Right lobe of liver (tissue), 6 donors: ENCODE data around the gene TPRG1L. TPM values are rescaled to one million over a fixed set of nuclear protein-coding genes. Genes with fewer than 3 reads are reported as not detected.

Source experiments
- ATAC-seq, 4 donors: fragments of 200-7000 bp; cut with Tn5 transposase; one replicate each; pipeline ENCODE4 v1.9.1; 2020; ENCODE audit warnings: mild to moderate bottlenecking in 4 of 4, moderate library complexity in 4 of 4
- DNase-seq, 3 donors: peaks; one replicate each; pipeline ENCODE4 v3.0.0-alpha.2; 2020
- H3K27ac ChIP-seq, 3 donors: fragments of 200-600 bp; one replicate each; pipeline ENCODE4 v1.8.0; 2022
- H3K27me3 ChIP-seq, 2 donors: fragments of 200-600 bp; one replicate each; pipeline ENCODE4 v1.8.0; 2022
- H3K36me3 ChIP-seq, 4 donors: fragments of 200-600 bp; sonication (generic) in 1 of 4; one replicate each; pipeline versions ENCODE4 v1.5.1 to v1.8.0; 2017 to 2022; ENCODE audit warnings: control low read depth in 1 of 4
- H3K4me1 ChIP-seq, 4 donors: fragments of 200-600 bp; sonication (generic) in 1 of 4; one replicate each; pipeline versions ENCODE4 v1.5.1 to v1.8.0; 2017 to 2022; ENCODE audit warnings: control low read depth in 1 of 4
- H3K4me3 ChIP-seq, 3 donors: fragments of 200-600 bp; one replicate each; pipeline ENCODE4 v1.8.0; 2022
- H3K9me3 ChIP-seq, 4 donors: fragments of 200-600 bp; sonication (generic) in 1 of 4; one replicate each; pipeline versions ENCODE4 v1.5.1 to v1.8.0; 2017 to 2022; ENCODE audit warnings: control low read depth in 1 of 4
- POLR2A ChIP-seq: fragments of 450-650 bp; IDR thresholded peaks from one replicate; pipeline ENCODE4 v1.6.1; 2017; ENCODE audit warnings: antibody characterized with exemption, mild to moderate bottlenecking
- WGBS: methylation state at CpG from one replicate; pipeline ENCODE4 v1.1.6; 2018; ENCODE audit warnings: low coverage, low lambda C conversion rate; ENCODE audit not compliant: insufficient coverage; ENCODE audit errors: missing lambda C conversion rate; 5-methylcytosine and 5-hydroxymethylcytosine counted together
- intact Hi-C, 2 donors: fragments of 100-400 bp; cut with DNase I; formaldehyde crosslinking; loops; one replicate each; pipeline versions ENCODE4 v1.11.2 to v1.14.1; 2022
- total RNA-seq, 6 experiments: library from RNA; depleted of rRNA in 2 of 6; stranded (reverse); fragments of >200 nt in 2 of 6; fragmentation: NEBNext Ultra II Directional in 3 of 6; extraction: Animal tissue kit (Norgen Biotek cat#: 25700) in 3 of 6; gene quantifications; one replicate each; pipeline versions ENCODE4 v1.1.0 to v1.2.4, GENCODE V29; 2016 to 2023
- TF ChIP-seq, protein P1 (sequence below), 4 donors: fragments of 200-600 bp in 3 of 4; fragments of 450-650 bp in 1 of 4; IDR thresholded peaks; one replicate each; pipeline versions ENCODE4 v1.5.1 to v1.8.0; 2016 to 2022; ENCODE audit warnings: antibody characterized with exemption in 4 of 4, mild to moderate bottlenecking in 2 of 4
- donor health status: DM: no; HTN: yes; CAD: no.
- donor health status: DM: no; HTN: no; CAD: no.
- donor health status: DM: no; HTN: no; CAD: no.
- donor health status: DM: no; HTN: yes; CAD: no.
- donor health status: DM: no; HTN: yes; CAD: no.

Gene TPRG1L
- total RNA-seq, 6 experiments from 2014 or later, result 42.5 to 54.6 (median 53.4) TPM

DNA sequence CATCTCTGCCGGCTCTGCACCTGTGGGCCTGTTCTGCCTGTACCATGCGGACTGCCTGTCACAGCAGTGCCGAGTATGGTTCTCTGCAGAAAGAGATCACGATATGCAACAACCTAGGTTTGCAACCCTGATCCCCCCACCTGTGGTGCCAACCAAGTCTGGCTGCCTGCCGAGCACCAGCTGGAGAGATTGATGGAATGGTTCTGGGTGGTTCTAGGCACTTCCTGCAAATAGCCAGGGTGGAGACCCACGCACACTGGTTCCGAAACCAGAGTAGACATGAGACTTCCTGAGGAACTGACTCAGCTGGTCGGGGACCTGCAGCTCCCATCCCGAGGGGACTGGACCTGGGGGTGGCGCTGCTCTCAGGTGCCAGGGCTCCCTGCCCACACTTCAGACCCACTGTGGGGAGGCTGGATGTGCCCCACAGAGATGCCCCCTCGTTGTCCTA, 5.4 kb downstream of the TPRG1L start:
- H3K27me3 ChIP-seq, result no peaks in the 10 kb centered on the region
- 71% methylated on average over 2 of the region's 11 CpGs for WGBS
- no peak for TF ChIP-seq POLR2A
- TF ChIP-seq, protein P1, sequence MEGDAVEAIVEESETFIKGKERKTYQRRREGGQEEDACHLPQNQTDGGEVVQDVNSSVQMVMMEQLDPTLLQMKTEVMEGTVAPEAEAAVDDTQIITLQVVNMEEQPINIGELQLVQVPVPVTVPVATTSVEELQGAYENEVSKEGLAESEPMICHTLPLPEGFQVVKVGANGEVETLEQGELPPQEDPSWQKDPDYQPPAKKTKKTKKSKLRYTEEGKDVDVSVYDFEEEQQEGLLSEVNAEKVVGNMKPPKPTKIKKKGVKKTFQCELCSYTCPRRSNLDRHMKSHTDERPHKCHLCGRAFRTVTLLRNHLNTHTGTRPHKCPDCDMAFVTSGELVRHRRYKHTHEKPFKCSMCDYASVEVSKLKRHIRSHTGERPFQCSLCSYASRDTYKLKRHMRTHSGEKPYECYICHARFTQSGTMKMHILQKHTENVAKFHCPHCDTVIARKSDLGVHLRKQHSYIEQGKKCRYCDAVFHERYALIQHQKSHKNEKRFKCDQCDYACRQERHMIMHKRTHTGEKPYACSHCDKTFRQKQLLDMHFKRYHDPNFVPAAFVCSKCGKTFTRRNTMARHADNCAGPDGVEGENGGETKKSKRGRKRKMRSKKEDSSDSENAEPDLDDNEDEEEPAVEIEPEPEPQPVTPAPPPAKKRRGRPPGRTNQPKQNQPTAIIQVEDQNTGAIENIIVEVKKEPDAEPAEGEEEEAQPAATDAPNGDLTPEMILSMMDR (IDR thresholded peaks at IDR 0.05), result no peak
- DNase-seq (peak in 2 of 3 donors; percentile 31 to 37), ATAC-seq (peak; percentile 20 to 40 (median 30))
- peaks cover 3 to 56% (median 16%) of the 10 kb centered on the region in 4 donors for H3K36me3 ChIP-seq
- no peaks in the 10 kb centered on the region for H3K9me3 ChIP-seq
- H3K27ac ChIP-seq, result no peak overlapping the region
- intact Hi-C loops, result no loop called here
- no peak overlapping the region for H3K4me3 ChIP-seq
- peaks cover 0 to 12% (median 5%) of the 10 kb centered on the region in 4 donors for H3K4me1 ChIP-seq

DNA sequence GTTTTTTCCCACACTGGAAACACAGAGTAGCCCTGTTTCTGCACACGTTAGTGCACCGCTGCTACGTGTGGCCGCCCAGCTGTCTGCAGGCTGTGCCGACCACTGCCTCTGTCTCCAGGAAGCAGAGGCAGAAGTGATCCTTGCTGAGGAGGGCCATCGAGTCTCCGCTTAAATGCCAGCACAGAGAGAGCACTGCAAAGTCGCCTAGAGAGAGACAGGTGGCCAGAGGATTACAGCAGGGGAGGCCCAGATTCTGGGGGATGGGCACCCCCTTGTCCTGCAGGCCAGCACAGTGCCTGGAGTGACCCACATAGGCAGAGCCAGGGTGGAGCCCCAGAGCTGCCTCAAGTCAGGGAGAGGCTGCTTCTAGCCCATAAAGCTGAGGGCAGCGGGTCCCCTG, 6.1 kb downstream of the TPRG1L start:
- WGBS, result 76% methylated on average over 5 of the region's 9 CpGs
- no peak overlapping the region for H3K27ac ChIP-seq
- peaks cover 0 to 6% (median 3%) of the 10 kb centered on the region in 4 donors for H3K4me1 ChIP-seq
- H3K36me3 ChIP-seq, result peaks cover 6 to 63% (median 16%) of the 10 kb centered on the region in 4 donors
- no peaks in the 10 kb centered on the region for H3K9me3 ChIP-seq
- intact Hi-C loops, result no loop called here
- peak in 1 of 3 donors; percentile 15 for DNase-seq
- peak in 1 of 4 donors; percentile 17 for ATAC-seq
- no peak overlapping the region for H3K4me3 ChIP-seq
- H3K27me3 ChIP-seq, result no peaks in the 10 kb centered on the region
- TF ChIP-seq, protein P1 (IDR thresholded peaks at IDR 0.05), result no peak
- no peak for TF ChIP-seq POLR2A

DNA sequence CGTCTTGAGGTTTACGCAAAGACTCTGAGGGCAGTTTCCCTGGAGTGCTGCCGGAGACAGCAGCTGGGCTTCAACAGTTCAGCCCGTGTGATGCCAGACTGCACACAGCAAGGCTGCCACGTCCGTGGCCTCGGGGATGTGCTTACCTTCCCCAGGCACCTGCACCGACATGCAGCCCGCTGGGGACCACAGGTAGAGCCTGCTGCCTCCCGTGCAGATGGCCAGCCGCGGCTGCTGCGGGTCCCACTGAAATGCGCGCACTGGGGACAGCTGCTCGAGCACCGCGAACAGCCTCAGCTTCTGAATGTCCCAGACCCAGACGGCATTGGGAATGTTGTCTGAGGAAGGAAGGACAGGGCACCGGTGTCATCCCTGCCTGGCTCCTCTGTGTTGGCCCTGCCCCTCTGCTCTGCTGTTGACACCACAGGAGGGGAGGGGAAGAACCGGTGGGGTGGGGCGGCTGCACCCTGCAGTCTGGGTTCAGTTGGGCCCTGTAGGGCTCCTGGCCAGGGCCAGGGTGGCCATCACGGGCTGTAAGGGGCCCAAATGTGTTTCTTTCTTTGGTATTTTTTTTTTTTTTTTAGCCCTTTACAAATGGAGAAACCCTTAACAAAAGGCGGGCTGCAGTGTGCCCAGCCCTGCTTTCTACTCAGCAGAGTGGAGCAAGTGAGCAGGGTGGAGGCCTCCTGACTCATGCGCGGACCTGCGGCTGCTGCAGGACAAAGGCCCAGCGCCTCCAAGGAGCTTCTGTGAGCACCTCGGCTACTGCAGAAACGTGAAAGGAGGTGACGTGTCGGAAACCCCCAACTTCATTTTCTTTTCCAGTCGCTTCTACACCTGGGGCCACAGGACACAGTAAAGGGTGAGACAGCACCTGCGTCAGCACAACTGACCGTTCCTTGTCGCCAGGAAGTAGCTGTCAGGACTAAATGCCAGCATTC, 6.8 kb downstream of the TPRG1L start:
- H3K27ac ChIP-seq, result no peak overlapping the region
- H3K4me1 ChIP-seq, result no peaks in the 10 kb centered on the region
- H3K27me3 ChIP-seq, result no peaks in the 10 kb centered on the region
- TF ChIP-seq, protein P1 (IDR thresholded peaks at IDR 0.05), result no peak
- no peak for TF ChIP-seq POLR2A
- no peaks in the 10 kb centered on the region for H3K9me3 ChIP-seq
- peaks cover 7 to 67% (median 16%) of the 10 kb centered on the region in 4 donors for H3K36me3 ChIP-seq
- intact Hi-C loops, result no loop called here
- 67% methylated on average over 3 of the region's 36 CpGs for WGBS
- ATAC-seq (peak in 1 of 4 donors; percentile 9), DNase-seq (peak in 2 of 3 donors; percentile 20 to 50)
- no peak overlapping the region for H3K4me3 ChIP-seq

DNA sequence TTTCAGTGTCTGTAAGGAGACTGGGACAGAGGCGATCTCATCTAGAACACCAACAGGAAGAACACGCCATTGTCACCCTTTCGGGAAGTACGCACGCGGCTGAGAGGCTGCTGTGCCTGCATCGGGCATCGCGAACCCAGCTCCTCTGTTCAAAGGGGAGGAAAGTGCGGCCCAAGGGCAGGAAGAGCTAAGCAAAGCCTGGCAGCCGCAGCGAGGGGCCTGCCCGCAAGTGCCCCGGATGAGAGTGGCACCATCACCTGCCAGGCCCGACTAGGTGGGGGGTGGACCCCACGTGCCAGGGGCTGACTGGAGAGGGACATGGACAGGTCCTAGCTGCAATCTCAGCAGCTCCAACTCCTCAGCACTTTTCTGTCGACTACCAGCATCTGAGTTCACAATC, 7.5 kb downstream of the TPRG1L start:
- H3K27ac ChIP-seq, result no peak overlapping the region
- H3K4me3 ChIP-seq, result no peak overlapping the region
- ATAC-seq (no peak), DNase-seq (peak in 2 of 3 donors; percentile 13 to 33)
- intact Hi-C loops, result no loop called here
- no peaks in the 10 kb centered on the region for H3K9me3 ChIP-seq
- TF ChIP-seq, protein P1 (IDR thresholded peaks at IDR 0.05), result no peak
- TF ChIP-seq POLR2A, result no peak
- whole genome bisulfite sequencing, result 100% methylated on average over 1 of the region's 17 CpGs
- no peaks in the 10 kb centered on the region for H3K4me1 ChIP-seq
- no peaks in the 10 kb centered on the region for H3K27me3 ChIP-seq
- H3K36me3 ChIP-seq, result peaks cover 7 to 69% (median 14%) of the 10 kb centered on the region in 4 donors
